ENCODE results near the gene FAH.

Gene FAH

GRCh38 chr15:80152896-80153876 is at the start of gene FAH:
FAH (plus strand) TSS chr15:80152999; CDS start chr15:80153055, 56 bp downstream.
- peaks cover 3% of the 10 kb centered on the region for H3K4me1 ChIP-seq (ENCODE audit: control insufficient read depth, insufficient read depth, low read length)
- peak within 1 kb of the TSS; percentile 69 for H3K27ac ChIP-seq (ENCODE audit: low read depth, low read length)
- no peaks in the 10 kb centered on the region for H3K36me3 ChIP-seq (ENCODE audit: control insufficient read depth, insufficient read depth, low read length)
- H3K9ac ChIP-seq (ENCODE audit: low read length), result no peak within 1 kb of the TSS
- peak within 1 kb of the TSS; percentile 83 for H3K4me3 ChIP-seq (ENCODE audit: low read length)
- no peaks in the 10 kb centered on the region for H3K27me3 ChIP-seq (ENCODE audit: control insufficient read depth, insufficient read depth, low read length)

DNA sequence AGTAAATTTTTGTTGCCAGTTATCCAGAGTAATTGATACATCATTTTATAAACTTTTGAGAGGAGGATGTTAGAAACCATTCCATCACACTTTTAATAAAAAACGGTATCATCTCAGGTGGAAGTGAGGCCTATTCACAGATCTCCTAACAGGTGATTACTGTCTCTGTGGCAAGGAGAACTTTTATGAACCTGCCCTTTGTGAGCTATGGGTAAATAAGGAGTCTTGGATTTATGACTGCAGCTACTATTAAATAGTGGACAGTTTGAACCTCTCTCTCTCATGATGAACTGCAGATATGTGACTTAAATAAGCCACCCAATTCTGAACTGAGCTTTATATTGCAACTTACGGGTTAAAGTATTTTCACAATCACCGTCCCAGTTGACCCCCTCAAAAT is 47.6 kb upstream of the FAH start:
- Histone ChIP-seq H3K27me3 (ENCODE audit: control insufficient read depth, insufficient read depth, low read length) (no peaks in the 10 kb centered on the region), H3K27ac (ENCODE audit: low read depth, low read length) (no peak overlapping the region), H3K4me3 (ENCODE audit: low read length) (no peak overlapping the region), H3K4me1 (ENCODE audit: control insufficient read depth, insufficient read depth, low read length) (peaks cover 3% of the 10 kb centered on the region), H3K9ac (ENCODE audit: low read length) (no peak overlapping the region), H3K36me3 (ENCODE audit: control insufficient read depth, insufficient read depth, low read length) (no peaks in the 10 kb centered on the region)

DNA sequence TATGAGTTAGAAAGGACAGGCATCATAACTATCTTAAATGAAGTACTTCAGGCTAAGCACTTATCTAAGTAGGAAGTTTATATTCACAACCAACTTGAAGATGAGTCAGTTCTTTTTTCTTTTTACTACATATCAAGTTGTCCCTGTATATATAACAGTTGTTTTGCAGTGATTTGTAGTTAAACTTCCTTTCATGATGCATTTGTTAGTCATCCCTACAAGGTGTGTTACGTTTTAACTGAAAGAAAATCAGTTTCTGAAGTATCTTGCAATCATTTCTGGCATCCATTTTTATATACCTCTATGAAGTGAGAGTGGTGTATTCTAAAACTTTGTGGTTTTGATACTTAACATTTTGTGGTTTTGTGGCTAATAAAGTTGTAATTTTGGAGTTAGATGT is 47.2 kb upstream of the FAH start:
- no peak overlapping the region for H3K27ac ChIP-seq (ENCODE audit: low read depth, low read length)
- no peak overlapping the region for H3K4me3 ChIP-seq (ENCODE audit: low read length)
- H3K27me3 ChIP-seq (ENCODE audit: control insufficient read depth, insufficient read depth, low read length), result no peaks in the 10 kb centered on the region
- peaks cover 3% of the 10 kb centered on the region for H3K4me1 ChIP-seq (ENCODE audit: control insufficient read depth, insufficient read depth, low read length)
- H3K36me3 ChIP-seq (ENCODE audit: control insufficient read depth, insufficient read depth, low read length), result no peaks in the 10 kb centered on the region
- H3K9ac ChIP-seq (ENCODE audit: low read length), result no peak overlapping the region

- Histone ChIP-seq H3K4me1 (ENCODE audit: control insufficient read depth, insufficient read depth, low read length) (peaks cover 3% of the 10 kb centered on the region), H3K9ac (ENCODE audit: low read length) (no peak overlapping the region), H3K27ac (ENCODE audit: low read depth, low read length) (no peak overlapping the region), H3K4me3 (ENCODE audit: low read length) (no peak overlapping the region), H3K36me3 (ENCODE audit: control insufficient read depth, insufficient read depth, low read length) (no peaks in the 10 kb centered on the region), H3K27me3 (ENCODE audit: control insufficient read depth, insufficient read depth, low read length) (no peaks in the 10 kb centered on the region)
Observed at GRCh38 chr15:80106051-80106450, 46.7 kb upstream of the FAH start.

GRCh38 chr15:80107204-80107603 is 45.6 kb upstream of the FAH start:
- Histone ChIP-seq H3K27ac (ENCODE audit: low read depth, low read length) (no peak overlapping the region), H3K36me3 (ENCODE audit: control insufficient read depth, insufficient read depth, low read length) (no peaks in the 10 kb centered on the region), H3K4me1 (ENCODE audit: control insufficient read depth, insufficient read depth, low read length) (peaks cover 3% of the 10 kb centered on the region), H3K27me3 (ENCODE audit: control insufficient read depth, insufficient read depth, low read length) (no peaks in the 10 kb centered on the region), H3K4me3 (ENCODE audit: low read length) (no peak overlapping the region), H3K9ac (ENCODE audit: low read length) (no peak overlapping the region)

- H3K4me3 ChIP-seq (ENCODE audit: low read length), result no peak overlapping the region
- no peak overlapping the region for H3K27ac ChIP-seq (ENCODE audit: low read depth, low read length)
- peaks cover 3% of the 10 kb centered on the region for H3K4me1 ChIP-seq (ENCODE audit: control insufficient read depth, insufficient read depth, low read length)
- H3K27me3 ChIP-seq (ENCODE audit: control insufficient read depth, insufficient read depth, low read length), result no peaks in the 10 kb centered on the region
- H3K9ac ChIP-seq (ENCODE audit: low read length), result no peak overlapping the region
- H3K36me3 ChIP-seq (ENCODE audit: control insufficient read depth, insufficient read depth, low read length), result no peaks in the 10 kb centered on the region
Observed at GRCh38 chr15:80107774-80108173, 45.0 kb upstream of the FAH start.

DNA sequence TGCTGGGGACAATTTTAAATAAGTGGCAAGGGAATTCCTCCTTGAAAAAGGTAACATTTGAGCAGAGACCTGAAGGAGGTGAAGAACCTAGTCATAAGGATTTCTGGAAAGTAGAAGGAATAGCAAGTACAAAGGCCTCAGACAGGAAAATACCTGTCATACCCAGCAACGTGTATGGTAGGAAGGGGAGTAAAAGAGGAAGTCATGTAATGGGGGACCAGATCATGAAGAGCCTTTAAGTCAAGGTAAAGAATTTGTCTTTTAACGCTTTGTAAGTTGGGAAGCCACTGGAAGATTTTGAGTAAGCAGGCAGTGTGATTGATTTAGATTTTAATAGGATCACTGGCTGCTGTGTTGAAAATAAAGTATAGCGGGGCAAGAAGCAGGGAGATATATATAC is 43.4 kb upstream of the FAH start:
- no peak overlapping the region for H3K4me3 ChIP-seq (ENCODE audit: low read length)
- H3K9ac ChIP-seq (ENCODE audit: low read length), result no peak overlapping the region
- peaks cover 3% of the 10 kb centered on the region for H3K4me1 ChIP-seq (ENCODE audit: control insufficient read depth, insufficient read depth, low read length)
- no peak overlapping the region for H3K27ac ChIP-seq (ENCODE audit: low read depth, low read length)
- H3K36me3 ChIP-seq (ENCODE audit: control insufficient read depth, insufficient read depth, low read length), result no peaks in the 10 kb centered on the region
- no peaks in the 10 kb centered on the region for H3K27me3 ChIP-seq (ENCODE audit: control insufficient read depth, insufficient read depth, low read length)

DNA sequence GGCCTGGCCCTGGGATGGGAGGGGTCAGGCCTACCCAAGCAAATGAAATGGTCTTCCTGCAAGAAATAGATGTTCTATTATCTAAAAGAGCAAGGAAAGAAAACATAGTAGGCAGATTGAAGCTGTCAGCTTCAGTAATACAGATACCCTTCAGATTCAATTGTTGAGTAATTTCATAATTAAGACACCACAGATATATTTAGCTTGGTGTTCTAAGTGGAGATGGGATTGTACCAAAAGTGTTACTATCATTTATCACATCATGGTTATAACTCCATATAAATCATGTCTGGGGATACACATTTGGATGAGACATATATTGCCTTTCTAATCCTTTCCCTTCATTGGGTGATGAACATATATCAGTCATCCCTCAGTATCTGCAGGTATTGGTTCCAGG is 41.9 kb upstream of the FAH start:
- Histone ChIP-seq H3K27ac (ENCODE audit: low read depth, low read length) (no peak overlapping the region), H3K9ac (ENCODE audit: low read length) (no peak overlapping the region), H3K4me3 (ENCODE audit: low read length) (no peak overlapping the region), H3K36me3 (ENCODE audit: control insufficient read depth, insufficient read depth, low read length) (no peaks in the 10 kb centered on the region), H3K4me1 (ENCODE audit: control insufficient read depth, insufficient read depth, low read length) (peaks cover under 1% of the 10 kb centered on the region), H3K27me3 (ENCODE audit: control insufficient read depth, insufficient read depth, low read length) (no peaks in the 10 kb centered on the region)

GRCh38 chr15:80114114-80114513 is 38.7 kb upstream of the FAH start:
- H3K4me3 ChIP-seq (ENCODE audit: low read length), result no peak overlapping the region
- no peak overlapping the region for H3K9ac ChIP-seq (ENCODE audit: low read length)
- H3K27ac ChIP-seq (ENCODE audit: low read depth, low read length), result no peak overlapping the region
- no peaks in the 10 kb centered on the region for H3K4me1 ChIP-seq (ENCODE audit: control insufficient read depth, insufficient read depth, low read length)
- no peaks in the 10 kb centered on the region for H3K36me3 ChIP-seq (ENCODE audit: control insufficient read depth, insufficient read depth, low read length)
- no peaks in the 10 kb centered on the region for H3K27me3 ChIP-seq (ENCODE audit: control insufficient read depth, insufficient read depth, low read length)

DNA sequence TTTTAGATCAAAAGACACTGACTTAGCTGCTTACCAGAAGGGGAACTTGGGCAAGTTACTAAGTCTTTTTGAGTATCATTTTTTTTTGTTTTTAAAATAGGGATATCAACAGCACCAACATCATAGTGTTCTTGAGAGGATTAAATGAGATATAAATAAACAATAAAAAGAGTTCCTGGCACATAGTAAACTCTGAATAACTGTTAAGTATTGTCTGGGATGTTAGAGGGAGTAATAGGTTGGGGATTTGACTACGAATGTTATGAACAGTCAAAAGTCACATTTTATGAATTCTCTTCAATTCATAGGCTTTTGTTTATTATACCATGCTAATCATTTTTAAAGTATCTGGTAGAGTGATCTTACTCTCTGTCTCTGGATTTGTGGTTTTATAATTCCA is 37.8 kb upstream of the FAH start:
- Histone ChIP-seq H3K9ac (ENCODE audit: low read length) (no peak overlapping the region), H3K4me3 (ENCODE audit: low read length) (no peak overlapping the region), H3K27ac (ENCODE audit: low read depth, low read length) (no peak overlapping the region), H3K27me3 (ENCODE audit: control insufficient read depth, insufficient read depth, low read length) (no peaks in the 10 kb centered on the region), H3K36me3 (ENCODE audit: control insufficient read depth, insufficient read depth, low read length) (no peaks in the 10 kb centered on the region), H3K4me1 (ENCODE audit: control insufficient read depth, insufficient read depth, low read length) (no peaks in the 10 kb centered on the region)

GRCh38 chr15:80118956-80119355 is 33.8 kb upstream of the FAH start:
- Histone ChIP-seq H3K4me1 (ENCODE audit: control insufficient read depth, insufficient read depth, low read length) (no peaks in the 10 kb centered on the region), H3K27ac (ENCODE audit: low read depth, low read length) (no peak overlapping the region), H3K4me3 (ENCODE audit: low read length) (no peak overlapping the region), H3K27me3 (ENCODE audit: control insufficient read depth, insufficient read depth, low read length) (no peaks in the 10 kb centered on the region), H3K36me3 (ENCODE audit: control insufficient read depth, insufficient read depth, low read length) (peaks cover 9% of the 10 kb centered on the region), H3K9ac (ENCODE audit: low read length) (no peak overlapping the region)

- peaks cover 9% of the 10 kb centered on the region for H3K36me3 ChIP-seq (ENCODE audit: control insufficient read depth, insufficient read depth, low read length)
- H3K4me1 ChIP-seq (ENCODE audit: control insufficient read depth, insufficient read depth, low read length), result no peaks in the 10 kb centered on the region
- no peak overlapping the region for H3K9ac ChIP-seq (ENCODE audit: low read length)
- H3K27me3 ChIP-seq (ENCODE audit: control insufficient read depth, insufficient read depth, low read length), result no peaks in the 10 kb centered on the region
- H3K4me3 ChIP-seq (ENCODE audit: low read length), result no peak overlapping the region
- H3K27ac ChIP-seq (ENCODE audit: low read depth, low read length), result no peak overlapping the region
Observed at GRCh38 chr15:80120636-80121035, 32.2 kb upstream of the FAH start.

DNA sequence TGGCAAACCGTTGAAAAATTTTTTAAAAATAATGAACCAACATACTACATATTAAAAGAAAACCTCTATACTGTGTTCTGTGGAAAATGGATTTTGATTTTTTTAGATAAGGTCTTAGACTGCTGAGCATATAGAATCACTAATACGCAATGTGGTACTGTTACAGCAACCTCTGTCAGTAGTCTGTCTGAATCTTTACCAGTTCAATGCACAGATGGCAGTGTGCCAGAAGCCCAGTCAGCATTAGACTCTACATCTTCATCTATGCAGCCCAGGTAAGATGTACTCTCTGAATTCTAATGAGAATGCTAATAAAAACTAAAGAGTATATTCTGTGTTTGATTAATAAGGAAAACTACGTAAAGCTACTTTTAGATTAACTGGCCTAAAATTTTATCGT is 31.3 kb upstream of the FAH start:
- no peak overlapping the region for H3K27ac ChIP-seq (ENCODE audit: low read depth, low read length)
- no peaks in the 10 kb centered on the region for H3K27me3 ChIP-seq (ENCODE audit: control insufficient read depth, insufficient read depth, low read length)
- peaks cover 11% of the 10 kb centered on the region for H3K36me3 ChIP-seq (ENCODE audit: control insufficient read depth, insufficient read depth, low read length)
- H3K9ac ChIP-seq (ENCODE audit: low read length), result no peak overlapping the region
- H3K4me3 ChIP-seq (ENCODE audit: low read length), result no peak overlapping the region
- no peaks in the 10 kb centered on the region for H3K4me1 ChIP-seq (ENCODE audit: control insufficient read depth, insufficient read depth, low read length)
